Mesenchymal stem cell (in vitro differentiated cells and primary cell): ENCODE results near the gene ISLR2.
A peak's percentile ranks its signal among the peaks of the same experiment; 100 is the strongest.

ENCODE experiments used
- DNase-seq: peaks from one replicate; pipeline ENCODE4 v3.0.0-alpha.2; 2013
- H2AFZ ChIP-seq: one replicate; pipeline ENCODE4 v1.6.1; 2013; ENCODE audit warnings: low read depth, mild to moderate bottlenecking, control low read depth, inconsistent platforms, low read length, moderate library complexity
- H2AK5ac ChIP-seq: 2 replicates; pipeline ENCODE4 v1.6.1; 2013; ENCODE audit warnings: low read length, moderate library complexity, mild to moderate bottlenecking, inconsistent platforms; ENCODE audit not compliant: severe bottlenecking
- H2BK120ac ChIP-seq: one replicate; pipeline ENCODE4 v1.6.1; 2013; ENCODE audit warnings: low read depth, mild to moderate bottlenecking, inconsistent platforms, low read length, moderate library complexity
- H2BK12ac ChIP-seq, 2 experiments: one replicate each; pipeline ENCODE4 v1.6.1; 2013; ENCODE audit warnings: inconsistent platforms in 2 of 2, low read length in 2 of 2, mild to moderate bottlenecking in 2 of 2, moderate library complexity in 2 of 2, control low read depth in 1 of 2
- H2BK15ac ChIP-seq: one replicate; pipeline ENCODE4 v1.6.1; 2013; ENCODE audit warnings: mild to moderate bottlenecking, low read depth, inconsistent platforms; ENCODE audit not compliant: poor library complexity, severe bottlenecking
- H2BK5ac ChIP-seq: 2 replicates; pipeline ENCODE4 v1.6.1; 2013; ENCODE audit warnings: low read depth, mild to moderate bottlenecking, low read length, control low read depth, inconsistent platforms; ENCODE audit not compliant: poor library complexity, severe bottlenecking
- H3K14ac ChIP-seq, 2 experiments: one replicate each; pipeline ENCODE4 v1.6.1; 2013; ENCODE audit warnings: inconsistent platforms in 2 of 2, low read length in 2 of 2, control low read depth in 1 of 2, mild to moderate bottlenecking in 1 of 2, moderate library complexity in 1 of 2
- H3K18ac ChIP-seq, 2 experiments: one replicate each; pipeline ENCODE4 v1.6.1; 2013; ENCODE audit warnings: inconsistent platforms in 2 of 2, low read length in 2 of 2, control low read depth in 1 of 2, low read depth in 1 of 2, mild to moderate bottlenecking in 1 of 2
- H3K23ac ChIP-seq, 2 experiments: one replicate each; pipeline ENCODE4 v1.6.1; 2013; ENCODE audit warnings: inconsistent platforms in 2 of 2, low read length in 2 of 2, mild to moderate bottlenecking in 2 of 2, moderate library complexity in 2 of 2, control low read depth in 1 of 2
- H3K27ac ChIP-seq: 2 replicates; pipeline ENCODE4 v1.5.1; 2013; ENCODE audit warnings: mild to moderate bottlenecking, moderate library complexity, low read length, control low read depth, inconsistent platforms; ENCODE audit not compliant: poor library complexity, severe bottlenecking
- H3K27me3 ChIP-seq, 2 experiments: 2 replicates each; pipeline versions ENCODE4 v1.6.1 to v1.7.0; 2013; ENCODE audit warnings: low read length in 2 of 2, mild to moderate bottlenecking in 2 of 2, moderate library complexity in 2 of 2, control low read depth in 1 of 2, inconsistent platforms in 1 of 2; ENCODE audit not compliant: control insufficient read depth in 1 of 2, insufficient read depth in 1 of 2
- H3K36me3 ChIP-seq, 2 experiments: 2 replicates each; pipeline versions ENCODE4 v1.6.1 to v1.7.0; 2013; ENCODE audit warnings: low read length in 2 of 2, control low read depth in 1 of 2, inconsistent platforms in 1 of 2, low read depth in 1 of 2, mild to moderate bottlenecking in 1 of 2; ENCODE audit not compliant: insufficient read depth in 2 of 2, control insufficient read depth in 1 of 2
- H3K4ac ChIP-seq, 2 experiments: one replicate each; pipeline ENCODE4 v1.6.1; 2013; ENCODE audit warnings: inconsistent platforms in 2 of 2, low read length in 2 of 2, mild to moderate bottlenecking in 2 of 2, moderate library complexity in 2 of 2, control low read depth in 1 of 2, low read depth in 1 of 2
- H3K4me1 ChIP-seq: 2 replicates; pipeline ENCODE4 v1.6.1; 2013; ENCODE audit warnings: low read depth, low read length, control low read depth; ENCODE audit not compliant: control insufficient read depth, insufficient read depth
- H3K4me2 ChIP-seq: 2 replicates; pipeline ENCODE4 v1.6.1; 2013; ENCODE audit warnings: low read length, mild to moderate bottlenecking, inconsistent platforms; ENCODE audit not compliant: poor library complexity, severe bottlenecking
- H3K4me3 ChIP-seq, 2 experiments: 2 replicates each; pipeline versions ENCODE4 v1.5.1 to v1.7.0; 2013; ENCODE audit warnings: low read length in 2 of 2, mild to moderate bottlenecking in 2 of 2, control low read depth in 1 of 2, low read depth in 1 of 2; ENCODE audit not compliant: insufficient read depth in 1 of 2
- H3K79me1 ChIP-seq: replicated peaks from 2 replicates; pipeline ENCODE4 v1.6.1; 2013; ENCODE audit warnings: mild to moderate bottlenecking, control low read depth, low read length, inconsistent platforms; ENCODE audit not compliant: poor library complexity, severe bottlenecking
- H3K9ac ChIP-seq: 2 replicates; pipeline ENCODE4 v1.7.0; 2013; ENCODE audit warnings: mild to moderate bottlenecking, low read length, moderate library complexity
- H3K9me3 ChIP-seq: 2 replicates; pipeline ENCODE4 v1.7.0; 2013; ENCODE audit warnings: mild to moderate bottlenecking, low read length; ENCODE audit not compliant: control insufficient read depth
- H4K8ac ChIP-seq: one replicate; pipeline ENCODE4 v1.6.1; 2013; ENCODE audit warnings: inconsistent platforms, mild to moderate bottlenecking, low read length, moderate library complexity
- H4K91ac ChIP-seq: one replicate; pipeline ENCODE4 v1.6.1; 2013; ENCODE audit warnings: mild to moderate bottlenecking, low read length, inconsistent platforms
- WGBS: methylation state at CpG from one replicate; pipeline ENCODE4 v1.1.7; 2013; ENCODE audit warnings: mixed read lengths; 5-methylcytosine and 5-hydroxymethylcytosine counted together

Gene ISLR2

GRCh38 chr15:74146277-74146800, 16.0 kb downstream of the ISLR2 start:
- H2BK5ac ChIP-seq, result no peak overlapping the region
- no peak overlapping the region for H2AK5ac ChIP-seq
- H2AFZ ChIP-seq, result no peak overlapping the region
- peaks cover 3% of the 10 kb centered on the region for H3K4me1 ChIP-seq
- no peak overlapping the region for H3K4me3 ChIP-seq
- H3K36me3 ChIP-seq, result no peaks in the 10 kb centered on the region
- no peak overlapping the region for H2BK12ac ChIP-seq
- no peaks in the 10 kb centered on the region for H3K79me1 ChIP-seq
- H3K27ac ChIP-seq, result no peak overlapping the region
- H4K91ac ChIP-seq, result no peak overlapping the region
- H3K14ac ChIP-seq, result no peak overlapping the region
- no peak overlapping the region for H4K8ac ChIP-seq
- 100% methylated on average over 1 of the region's 1 CpG for WGBS
- H2BK15ac ChIP-seq, result no peak overlapping the region
- H3K23ac ChIP-seq, result no peak overlapping the region
- no peak overlapping the region for H3K4ac ChIP-seq
- peaks cover 7 to 20% of the 10 kb centered on the region in 2 experiments for H3K27me3 ChIP-seq
- no peak overlapping the region for H2BK120ac ChIP-seq
- no peak overlapping the region for H3K4me2 ChIP-seq
- DNase-seq, result no peak
- no peak overlapping the region for H3K9ac ChIP-seq
- H3K18ac ChIP-seq, result no peak overlapping the region
- peaks cover 14% of the 10 kb centered on the region for H3K9me3 ChIP-seq

- H2BK12ac ChIP-seq, result no peak overlapping the region
- peaks cover 14% of the 10 kb centered on the region for H3K9me3 ChIP-seq
- H2AFZ ChIP-seq, result no peak overlapping the region
- H3K14ac ChIP-seq, result no peak overlapping the region
- H3K27me3 ChIP-seq, result peaks cover 7 to 20% of the 10 kb centered on the region in 2 experiments
- H4K8ac ChIP-seq, result no peak overlapping the region
- H3K18ac ChIP-seq, result no peak overlapping the region
- no peak overlapping the region for H2BK15ac ChIP-seq
- H3K9ac ChIP-seq, result no peak overlapping the region
- WGBS, result no CpG with 5 or more reads among the region's 2 CpGs
- H3K4me3 ChIP-seq, result no peak overlapping the region
- no peak overlapping the region for H3K4me2 ChIP-seq
- no peak overlapping the region for H3K4ac ChIP-seq
- H4K91ac ChIP-seq, result no peak overlapping the region
- no peaks in the 10 kb centered on the region for H3K79me1 ChIP-seq
- no peak overlapping the region for H2AK5ac ChIP-seq
- DNase-seq, result no peak
- H2BK120ac ChIP-seq, result no peak overlapping the region
- H3K4me1 ChIP-seq, result no peaks in the 10 kb centered on the region
- no peaks in the 10 kb centered on the region for H3K36me3 ChIP-seq
- H2BK5ac ChIP-seq, result no peak overlapping the region
- H3K27ac ChIP-seq, result no peak overlapping the region
- no peak overlapping the region for H3K23ac ChIP-seq
Observed at GRCh38 chr15:74147051-74147450, 16.7 kb downstream of the ISLR2 start.

GRCh38 chr15:74155766-74156417, 25.5 kb downstream of the ISLR2 start:
- H3K79me1 ChIP-seq, result no peaks in the 10 kb centered on the region
- DNase-seq, result no peak
- WGBS, result 72% methylated on average over 12 of the region's 14 CpGs
- peaks cover 4% of the 10 kb centered on the region for H3K4me1 ChIP-seq
- no peak overlapping the region for H3K9ac ChIP-seq
- peak overlapping the region; percentile 27 for H4K8ac ChIP-seq
- H3K4me2 ChIP-seq, result no peak overlapping the region
- no peak overlapping the region for H2BK120ac ChIP-seq
- no peak overlapping the region for H3K18ac ChIP-seq
- no peak overlapping the region for H3K4me3 ChIP-seq
- H3K36me3 ChIP-seq, result no peaks in the 10 kb centered on the region
- no peak overlapping the region for H3K23ac ChIP-seq
- H3K14ac ChIP-seq, result peak overlapping the region in 1 of 2 experiments; percentile 11
- no peak overlapping the region for H3K27ac ChIP-seq
- H2AFZ ChIP-seq, result peak overlapping the region; percentile 10
- peak overlapping the region in 1 of 2 experiments; percentile 38 for H2BK12ac ChIP-seq
- H2BK15ac ChIP-seq, result no peak overlapping the region
- H2BK5ac ChIP-seq, result no peak overlapping the region
- H3K9me3 ChIP-seq, result no peaks in the 10 kb centered on the region
- H3K27me3 ChIP-seq, result peaks cover 16 to 20% of the 10 kb centered on the region in 2 experiments
- no peak overlapping the region for H3K4ac ChIP-seq
- H4K91ac ChIP-seq, result no peak overlapping the region
- H2AK5ac ChIP-seq, result no peak overlapping the region

- Histone ChIP-seq H2BK15ac (no peak overlapping the region), H3K4me2 (no peak overlapping the region), H3K4me3 (no peak overlapping the region), H2BK5ac (no peak overlapping the region), H2BK120ac (no peak overlapping the region), H3K14ac (no peak overlapping the region), H3K36me3 (no peaks in the 10 kb centered on the region), H3K4ac (no peak overlapping the region), H4K8ac (no peak overlapping the region), H3K27me3 (peaks cover 16 to 20% of the 10 kb centered on the region in 2 experiments), H2BK12ac (peak overlapping the region in 1 of 2 experiments; percentile 67), H3K27ac (no peak overlapping the region), H4K91ac (no peak overlapping the region), H2AFZ (no peak overlapping the region), H3K9ac (no peak overlapping the region), H3K23ac (no peak overlapping the region), H3K4me1 (peaks cover 4% of the 10 kb centered on the region), H3K79me1 (no peaks in the 10 kb centered on the region), H2AK5ac (no peak overlapping the region), H3K9me3 (no peaks in the 10 kb centered on the region), H3K18ac (no peak overlapping the region)
- peak; percentile 79 for DNase-seq
- WGBS, result 1% methylated on average over 7 of the region's 7 CpGs
Observed at GRCh38 chr15:74156678-74157411, 26.5 kb downstream of the ISLR2 start.
